Measurements from ENCODE around the gene CRTC3. TPM values are rescaled to one million over a fixed set of nuclear protein-coding genes. Genes with fewer than 3 reads are reported as not detected.

CRTC3 gene
- total RNA-seq, 1 experiment from 2014 or later, result 3.9 TPM

DNA sequence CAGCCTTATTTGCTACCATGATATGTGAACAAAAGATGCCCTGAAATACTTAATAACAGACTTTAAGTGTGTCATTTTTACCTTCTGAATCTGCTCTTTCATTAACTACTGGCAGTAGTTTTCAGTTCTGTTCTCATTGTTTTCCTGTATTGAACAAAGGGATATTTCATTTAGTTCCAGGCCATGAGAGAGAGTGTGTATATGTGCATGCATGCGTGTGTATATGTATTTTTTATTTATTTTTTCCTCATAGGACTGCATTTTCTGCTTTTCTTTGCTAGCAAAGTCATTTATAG, 46.8 kb upstream of the CRTC3 start:
- no peaks in the 10 kb centered on the region for H3K9me3 ChIP-seq (ENCODE audit: control insufficient read depth, low read depth, low read length)
- H3K9me3 Mint-ChIP-seq, result no peaks in the 10 kb centered on the region
- no peak overlapping the region for H2BK120ac ChIP-seq (ENCODE audit: low read depth, low read length, poor library complexity, severe bottlenecking)
- H2BK15ac ChIP-seq (ENCODE audit: low read depth, low read length), result no peak overlapping the region
- no peak overlapping the region for H3K4ac ChIP-seq (ENCODE audit: low read depth, low read length)
- TF ChIP-seq, protein P1, sequence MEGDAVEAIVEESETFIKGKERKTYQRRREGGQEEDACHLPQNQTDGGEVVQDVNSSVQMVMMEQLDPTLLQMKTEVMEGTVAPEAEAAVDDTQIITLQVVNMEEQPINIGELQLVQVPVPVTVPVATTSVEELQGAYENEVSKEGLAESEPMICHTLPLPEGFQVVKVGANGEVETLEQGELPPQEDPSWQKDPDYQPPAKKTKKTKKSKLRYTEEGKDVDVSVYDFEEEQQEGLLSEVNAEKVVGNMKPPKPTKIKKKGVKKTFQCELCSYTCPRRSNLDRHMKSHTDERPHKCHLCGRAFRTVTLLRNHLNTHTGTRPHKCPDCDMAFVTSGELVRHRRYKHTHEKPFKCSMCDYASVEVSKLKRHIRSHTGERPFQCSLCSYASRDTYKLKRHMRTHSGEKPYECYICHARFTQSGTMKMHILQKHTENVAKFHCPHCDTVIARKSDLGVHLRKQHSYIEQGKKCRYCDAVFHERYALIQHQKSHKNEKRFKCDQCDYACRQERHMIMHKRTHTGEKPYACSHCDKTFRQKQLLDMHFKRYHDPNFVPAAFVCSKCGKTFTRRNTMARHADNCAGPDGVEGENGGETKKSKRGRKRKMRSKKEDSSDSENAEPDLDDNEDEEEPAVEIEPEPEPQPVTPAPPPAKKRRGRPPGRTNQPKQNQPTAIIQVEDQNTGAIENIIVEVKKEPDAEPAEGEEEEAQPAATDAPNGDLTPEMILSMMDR (conservative IDR thresholded peaks at IDR 0.05), result no peak
- H2BK5ac ChIP-seq (ENCODE audit: insufficient read length, low read length), result no peak overlapping the region
- H4K5ac ChIP-seq (ENCODE audit: insufficient read length, low read depth, low read length), result no peak overlapping the region
- no peak overlapping the region for H4K8ac ChIP-seq (replicated peaks; ENCODE audit: insufficient read length, low read depth, low read length)
- no CpG with 5 or more reads among the region's 1 CpG for WGBS (ENCODE audit: extremely low coverage, insufficient read length, low lambda C conversion rate)
- H3K23me2 ChIP-seq (ENCODE audit: insufficient read length, low read depth, low read length, poor library complexity, severe bottlenecking), result no peaks in the 10 kb centered on the region
- H3K27ac ChIP-seq (ENCODE audit: insufficient read length, low read depth, low read length), result no peak overlapping the region
- H3T11ph ChIP-seq (ENCODE audit: low read length), result no peak overlapping the region
- H3K56ac ChIP-seq (ENCODE audit: insufficient read length, low read depth, low read length), result no peak overlapping the region
- DNase-seq, result no peak
- no peaks in the 10 kb centered on the region for H3K79me1 ChIP-seq (ENCODE audit: insufficient read depth, low read depth, low read length, poor library complexity, severe bottlenecking)
- H2BK20ac ChIP-seq (ENCODE audit: low read depth, low read length, poor library complexity, severe bottlenecking), result no peak overlapping the region
- no peak overlapping the region for H3K23ac ChIP-seq (ENCODE audit: insufficient read length, low read depth, low read length)
- no peak overlapping the region for H3K9ac ChIP-seq (ENCODE audit: extremely low read depth, insufficient read length, low read length)
- no peak overlapping the region for H2AFZ ChIP-seq (ENCODE audit: low read length)
- H3K27me3 ChIP-seq (ENCODE audit: insufficient read depth, low read length), result no peaks in the 10 kb centered on the region
- no peak overlapping the region for H3K18ac ChIP-seq (ENCODE audit: insufficient read length, low read depth, low read length)
- H3K27ac Mint-ChIP-seq, result no peak overlapping the region
- H3K4me2 ChIP-seq (ENCODE audit: insufficient read depth, insufficient read length, low read length), result no peak overlapping the region
- H3K4me1 Mint-ChIP-seq, result no peaks in the 10 kb centered on the region
- H3K4me3 Mint-ChIP-seq, result no peak overlapping the region
- H3K4me1 ChIP-seq (ENCODE audit: insufficient read depth, low read length), result no peaks in the 10 kb centered on the region
- no peaks in the 10 kb centered on the region for H3K79me2 ChIP-seq (ENCODE audit: insufficient read depth, low read length)
- H2AK5ac ChIP-seq (ENCODE audit: insufficient read length, low read length), result no peak overlapping the region
- peaks cover 24 to 72% (median 58%) of the 10 kb centered on the region in 3 experiments; a peak in 6 of 7 replicates for H3K36me3 Mint-ChIP-seq (ENCODE audit: insufficient read depth in 1 of 3, low read depth in 3 of 3)
- no peak overlapping the region for H4K91ac ChIP-seq (ENCODE audit: insufficient read length, low read depth, low read length)
- no peaks in the 10 kb centered on the region for H3K27me3 Mint-ChIP-seq (ENCODE audit: low read depth)
- no peaks in the 10 kb centered on the region for H4K20me1 ChIP-seq (ENCODE audit: control insufficient read depth, insufficient read depth, insufficient read length)
- H3K14ac ChIP-seq (ENCODE audit: insufficient read depth, low read length), result no peak overlapping the region
- no peak overlapping the region for H2BK12ac ChIP-seq (ENCODE audit: insufficient read length, low read depth, low read length)
